HG03045 (cell line): ENCODE data around the gene IL16.
"Not testable (repeated sequence)": the region's sequence is repeated elsewhere in the genome, so short reads cannot be mapped to it uniquely, and the experiment has no call there.

ENCODE experiments used
- ATAC-seq: cut with Tn5 transposase; IDR thresholded peaks from one replicate; pipeline ENCODE4 v1.9.1; 2021; ENCODE audit warnings: mild to moderate bottlenecking, moderate library complexity; ENCODE audit not compliant: unreplicated experiment

IL16 gene

GRCh38 chr15:81196576-81197254 is at the start of gene IL16:
Gene IL16 (plus strand): TSS chr15:81196879. CDS start chr15:81225400, 28,521 bp downstream.
- no peak for ATAC-seq

- ATAC-seq: no peak
Observed at GRCh38 chr15:81151389-81151788, 45.3 kb upstream of the IL16 start.

- no peak for ATAC-seq
Observed at GRCh38 chr15:81152339-81152738, 44.3 kb upstream of the IL16 start.

- ATAC-seq: no peak
Observed at GRCh38 chr15:81152799-81153198, 43.9 kb upstream of the IL16 start.

GRCh38 chr15:81155375-81156218 is 41.1 kb upstream of the IL16 start:
- ATAC-seq: no peak

GRCh38 chr15:81156324-81156723 is 40.4 kb upstream of the IL16 start:
- ATAC-seq: no peak

- ATAC-seq: no peak
Observed at GRCh38 chr15:81157195-81157938, 39.3 kb upstream of the IL16 start.

- ATAC-seq: no peak
Observed at GRCh38 chr15:81157939-81158223, 38.8 kb upstream of the IL16 start.

- ATAC-seq: not testable (repeated sequence)
Observed at GRCh38 chr15:81158561-81158960, 38.1 kb upstream of the IL16 start.

- no peak for ATAC-seq
Observed at GRCh38 chr15:81160312-81161159, 36.1 kb upstream of the IL16 start.

- ATAC-seq: no peak
Observed at GRCh38 chr15:81161160-81161673, 35.5 kb upstream of the IL16 start.

- ATAC-seq: no peak
Observed at GRCh38 chr15:81161851-81162250, 34.8 kb upstream of the IL16 start.

- no peak for ATAC-seq
Observed at GRCh38 chr15:81163961-81164800, 32.5 kb upstream of the IL16 start.

- ATAC-seq: no peak
Observed at GRCh38 chr15:81165535-81165934, 31.1 kb upstream of the IL16 start.

- ATAC-seq: no peak
Observed at GRCh38 chr15:81166636-81167305, 29.9 kb upstream of the IL16 start.

- ATAC-seq: no peak
Observed at GRCh38 chr15:81168131-81168526, 28.6 kb upstream of the IL16 start.

- ATAC-seq: no peak
Observed at GRCh38 chr15:81168644-81169043, 28.0 kb upstream of the IL16 start.

- ATAC-seq: no peak
Observed at GRCh38 chr15:81170511-81170910, 26.2 kb upstream of the IL16 start.

GRCh38 chr15:81171286-81171685 is 25.4 kb upstream of the IL16 start:
- ATAC-seq: no peak
